ENCODE results near the gene UGT2B15.
"Not testable (repeated sequence)": the region's sequence is repeated elsewhere in the genome, so short reads cannot be mapped to it uniquely, and the experiment has no call there.

DNA sequence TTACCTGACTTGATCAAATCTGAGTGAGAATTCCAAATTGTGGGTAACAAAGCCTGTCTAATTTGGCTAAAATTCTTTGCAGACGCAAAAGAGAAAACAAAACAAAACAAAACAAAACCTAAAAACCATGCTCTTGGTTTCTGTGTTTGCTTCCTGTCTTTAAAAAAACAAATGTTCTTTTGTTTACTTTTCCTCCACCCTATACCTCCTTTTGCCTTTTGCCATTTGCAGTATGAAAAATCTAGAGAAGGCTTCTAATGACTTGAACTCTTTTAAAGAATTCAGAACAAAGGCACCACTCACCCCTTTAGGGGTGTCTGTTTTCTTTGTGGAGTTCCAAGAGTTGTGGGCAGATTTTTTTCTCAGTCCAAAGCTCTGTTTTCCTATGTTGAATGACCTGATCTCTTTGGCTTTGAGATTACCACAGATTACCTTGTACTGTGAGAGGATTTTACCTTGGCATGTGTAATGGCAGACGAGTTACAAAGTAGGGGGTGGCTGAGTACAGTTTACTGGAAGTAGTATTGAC lies 13.9 kb downstream of the UGT2B15 start:
- TF ChIP-seq, protein P1, sequence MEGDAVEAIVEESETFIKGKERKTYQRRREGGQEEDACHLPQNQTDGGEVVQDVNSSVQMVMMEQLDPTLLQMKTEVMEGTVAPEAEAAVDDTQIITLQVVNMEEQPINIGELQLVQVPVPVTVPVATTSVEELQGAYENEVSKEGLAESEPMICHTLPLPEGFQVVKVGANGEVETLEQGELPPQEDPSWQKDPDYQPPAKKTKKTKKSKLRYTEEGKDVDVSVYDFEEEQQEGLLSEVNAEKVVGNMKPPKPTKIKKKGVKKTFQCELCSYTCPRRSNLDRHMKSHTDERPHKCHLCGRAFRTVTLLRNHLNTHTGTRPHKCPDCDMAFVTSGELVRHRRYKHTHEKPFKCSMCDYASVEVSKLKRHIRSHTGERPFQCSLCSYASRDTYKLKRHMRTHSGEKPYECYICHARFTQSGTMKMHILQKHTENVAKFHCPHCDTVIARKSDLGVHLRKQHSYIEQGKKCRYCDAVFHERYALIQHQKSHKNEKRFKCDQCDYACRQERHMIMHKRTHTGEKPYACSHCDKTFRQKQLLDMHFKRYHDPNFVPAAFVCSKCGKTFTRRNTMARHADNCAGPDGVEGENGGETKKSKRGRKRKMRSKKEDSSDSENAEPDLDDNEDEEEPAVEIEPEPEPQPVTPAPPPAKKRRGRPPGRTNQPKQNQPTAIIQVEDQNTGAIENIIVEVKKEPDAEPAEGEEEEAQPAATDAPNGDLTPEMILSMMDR (conservative IDR thresholded peaks at IDR 0.05 in 1 of 2, IDR thresholded peaks at IDR 0.05 in 1 of 2; ENCODE audit: low read depth in 1 of 2, low read length in 2 of 2): not testable (repeated sequence)
- TF ChIP-seq EZH2 (IDR thresholded peaks at IDR 0.05; ENCODE audit: low read length, missing control alignments): not testable (repeated sequence)
